Middle frontal gyrus (tissue), 1 donor: ENCODE data around the gene SND1.
A peak's percentile ranks its signal among the peaks of the same experiment; 100 is the strongest.

ENCODE experiments used
- DNase-seq: peaks from one replicate; pipeline ENCODE4 v3.0.0-alpha.2; 2015; ENCODE audit warnings: low spot score; ENCODE audit errors: extremely low spot score

Gene SND1

DNA sequence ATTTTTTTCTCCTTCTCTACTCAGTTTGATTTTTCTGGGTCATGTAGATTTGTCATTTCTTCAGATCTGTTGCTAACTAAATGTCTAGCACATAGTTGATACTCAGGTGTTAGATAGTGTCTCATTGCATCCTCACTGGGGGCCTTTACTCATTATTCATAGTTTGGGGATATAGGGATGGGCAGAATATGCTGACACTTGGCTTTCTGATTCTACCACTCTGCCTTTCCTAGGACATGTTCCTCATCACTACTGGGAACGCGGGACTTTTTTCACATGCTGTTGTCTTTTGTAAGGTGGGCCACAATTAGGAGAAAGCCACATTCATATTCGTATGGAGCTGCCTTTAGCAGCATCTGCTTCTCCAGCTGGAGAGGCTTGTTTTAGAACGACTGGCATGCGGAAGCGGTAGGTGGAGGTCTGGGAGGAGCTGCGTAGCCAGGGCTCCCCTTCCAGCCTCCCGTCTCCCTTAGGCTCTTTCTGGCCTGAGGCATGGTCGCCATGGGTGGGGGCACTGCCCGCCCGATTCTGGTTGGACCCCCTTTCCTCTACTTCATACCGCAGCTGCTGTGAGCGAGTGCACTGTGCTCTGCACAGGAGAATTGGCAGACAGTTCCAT is 78.8 kb downstream of the SND1 start:
- DNase-seq = peak; percentile 20

DNA sequence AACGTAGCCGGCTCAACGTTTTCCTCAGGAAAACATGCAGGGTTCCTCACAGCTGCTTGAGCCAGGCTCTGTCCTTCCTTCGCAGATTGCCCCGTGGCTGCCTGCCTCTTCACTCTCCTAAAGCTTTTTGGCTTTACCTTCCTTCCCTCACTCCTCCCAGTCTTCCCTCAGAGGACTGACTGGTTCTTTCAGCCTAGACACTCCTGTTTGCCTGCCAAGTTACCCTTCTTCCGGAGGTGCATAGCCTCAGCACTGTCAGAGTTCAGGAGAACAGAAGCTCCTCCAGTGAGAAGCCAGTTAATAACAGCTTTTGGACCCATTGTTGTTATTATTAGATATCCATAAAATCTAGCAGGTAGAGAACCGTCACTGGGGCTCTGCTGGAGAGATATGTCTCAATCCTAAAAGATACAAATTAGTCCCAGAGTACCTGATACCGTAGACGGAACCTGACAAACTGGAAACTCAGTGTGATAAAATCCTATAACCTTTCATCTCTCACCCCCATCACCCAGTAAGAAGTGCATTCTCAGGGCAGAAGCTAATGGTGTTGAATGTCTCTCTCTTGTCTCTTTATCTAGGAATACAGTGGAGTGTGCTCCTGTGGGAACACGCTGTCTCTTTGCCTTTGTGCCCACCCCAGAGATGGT is 79.6 kb downstream of the SND1 start:
- DNase-seq = no peak

DNA sequence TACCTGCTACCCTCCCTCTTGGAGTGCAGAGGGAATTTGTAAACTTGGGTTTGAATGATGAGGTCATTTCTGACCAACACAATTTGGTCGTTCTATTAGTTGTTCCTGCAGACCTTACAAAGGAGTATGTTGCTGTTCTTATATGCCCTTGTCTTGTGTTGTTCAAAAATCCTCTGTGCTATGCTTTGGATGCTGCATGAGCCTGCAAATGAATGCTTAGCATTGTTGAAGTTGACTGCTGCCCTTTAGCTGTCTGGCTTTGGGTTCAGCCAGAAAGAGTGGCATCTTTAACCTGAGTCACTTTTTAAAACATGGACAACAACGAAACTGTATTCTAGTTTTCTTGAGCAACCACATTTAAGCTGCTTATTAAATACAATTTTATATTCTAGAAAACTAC is 80.3 kb downstream of the SND1 start:
- no peak for DNase-seq

DNA sequence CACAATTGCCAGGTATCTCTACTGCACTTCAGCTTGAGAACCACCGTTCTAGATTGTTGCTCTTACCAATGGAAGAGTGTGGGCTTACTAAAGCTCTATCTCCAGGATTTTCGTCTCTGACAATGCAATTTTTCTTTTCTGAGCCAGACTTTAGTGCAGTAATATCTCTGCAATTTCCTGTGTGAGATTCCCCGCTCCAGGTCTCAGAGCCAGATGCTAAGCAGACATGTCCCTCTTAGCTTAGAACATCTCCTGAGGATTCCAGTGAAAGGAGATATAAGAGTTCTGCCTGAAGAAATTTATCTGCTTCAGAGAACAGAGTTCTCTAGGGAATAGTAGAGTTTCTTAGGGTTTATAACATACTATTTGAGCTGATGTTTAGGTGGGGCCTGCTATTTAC is 82.0 kb downstream of the SND1 start:
- peak; percentile 20 for DNase-seq

DNA sequence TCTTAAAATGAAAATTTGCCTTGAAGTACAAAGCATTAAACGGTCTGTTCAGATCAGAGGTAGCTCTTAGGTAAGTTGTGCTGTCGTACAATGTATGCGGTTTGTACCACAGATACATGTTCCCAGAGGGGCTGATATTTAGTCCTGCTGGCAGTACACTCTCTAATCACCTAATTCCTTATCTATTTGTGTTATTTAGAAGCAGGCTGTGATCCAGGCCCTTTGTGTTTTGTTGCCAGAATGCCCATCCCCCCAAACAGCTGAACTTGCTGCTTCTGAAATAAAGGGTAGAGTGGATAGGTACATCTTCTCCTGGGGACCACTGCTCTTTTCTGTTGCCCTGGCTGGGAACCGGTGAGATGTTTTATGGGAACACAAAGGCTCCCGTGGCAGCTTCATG is 84.5 kb downstream of the SND1 start:
- no peak for DNase-seq

DNA sequence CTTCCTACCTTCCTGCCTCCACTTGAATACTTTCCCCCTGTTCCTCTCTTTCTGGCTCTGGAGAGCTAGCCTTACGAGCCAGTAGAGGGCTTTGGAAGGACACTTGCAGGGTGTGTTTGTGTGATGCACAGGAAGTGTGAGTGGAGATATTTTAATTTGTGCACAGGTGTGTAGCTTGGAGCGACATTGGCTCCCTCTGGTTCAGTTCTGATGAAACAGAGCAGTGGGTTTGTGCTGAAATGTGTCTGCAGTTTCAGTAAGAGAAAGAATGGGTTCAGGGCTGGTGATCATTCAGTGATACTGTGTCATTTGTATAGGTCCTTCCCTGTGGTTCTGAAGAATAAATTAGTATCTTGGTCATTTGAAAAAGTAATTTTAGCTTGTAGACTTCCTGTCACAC is 86.9 kb downstream of the SND1 start:
- DNase-seq = no peak

DNA sequence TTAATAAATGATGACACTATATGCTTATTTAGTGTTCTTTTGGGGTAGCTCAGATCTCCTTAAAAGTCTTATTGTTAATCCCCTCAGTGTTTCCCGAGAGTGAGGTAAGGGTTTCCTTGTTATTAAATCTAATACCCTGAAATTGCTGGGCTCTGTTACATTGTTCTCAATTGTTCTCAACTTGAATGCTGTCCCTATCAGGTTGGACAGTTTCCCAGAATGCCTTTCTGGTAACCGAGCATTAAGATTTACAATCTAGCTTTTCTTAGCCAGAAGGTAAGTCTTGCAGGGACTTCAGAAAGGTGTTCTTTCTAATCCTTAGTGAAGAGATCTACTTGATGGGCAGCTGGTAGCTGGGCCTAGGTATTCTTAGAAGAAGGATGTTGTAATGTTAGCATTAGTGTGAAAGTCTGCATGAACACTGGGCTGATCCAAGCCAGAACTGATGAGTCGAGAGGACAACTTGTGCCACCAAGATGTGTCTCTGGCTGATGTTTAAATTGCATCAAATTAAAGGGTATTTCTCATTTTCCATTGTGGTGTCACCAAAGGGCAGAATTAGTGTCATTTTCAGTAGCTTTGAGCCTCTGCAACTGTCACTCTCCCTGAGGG is 89.9 kb downstream of the SND1 start:
- no peak for DNase-seq

DNA sequence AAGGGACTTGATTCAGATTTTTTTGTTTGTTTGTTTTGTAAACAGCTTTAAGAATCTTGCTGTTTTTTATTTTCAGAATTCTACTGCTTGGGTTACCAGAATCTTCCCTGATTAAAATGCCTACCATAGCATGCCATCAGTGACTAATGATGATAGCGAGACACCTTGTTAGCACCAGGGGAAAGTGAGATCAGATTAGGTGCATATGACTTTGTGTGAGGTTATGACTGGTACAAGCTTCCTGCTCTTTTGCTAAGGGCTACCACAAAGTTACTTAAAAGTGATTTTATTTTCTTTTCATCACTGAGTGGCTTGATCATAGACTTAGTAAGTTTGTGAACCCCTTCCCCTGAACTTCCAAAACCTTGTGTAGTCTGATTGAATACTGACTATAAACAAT is 93.5 kb downstream of the SND1 start:
- DNase-seq = no peak

DNA sequence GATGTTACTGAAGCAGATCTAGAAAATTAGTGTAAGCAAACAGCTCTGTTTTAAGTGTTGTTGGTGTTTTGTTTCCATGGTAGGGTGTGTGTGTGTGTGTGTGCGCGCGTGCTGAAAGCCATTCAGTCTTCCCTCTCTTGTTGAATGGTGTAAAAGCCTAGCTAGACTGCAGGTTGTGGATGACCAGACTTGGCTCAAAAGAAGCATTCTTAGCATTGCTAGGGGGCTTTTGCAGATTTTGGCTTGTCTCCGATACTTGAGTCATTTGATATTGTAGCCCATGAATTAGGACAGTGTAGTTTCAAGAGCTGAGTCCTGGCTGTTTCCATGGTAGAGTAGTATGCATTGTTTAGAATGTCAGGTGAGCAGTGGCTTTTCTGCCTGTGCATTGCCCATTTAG is 99.1 kb downstream of the SND1 start:
- DNase-seq = no peak

DNA sequence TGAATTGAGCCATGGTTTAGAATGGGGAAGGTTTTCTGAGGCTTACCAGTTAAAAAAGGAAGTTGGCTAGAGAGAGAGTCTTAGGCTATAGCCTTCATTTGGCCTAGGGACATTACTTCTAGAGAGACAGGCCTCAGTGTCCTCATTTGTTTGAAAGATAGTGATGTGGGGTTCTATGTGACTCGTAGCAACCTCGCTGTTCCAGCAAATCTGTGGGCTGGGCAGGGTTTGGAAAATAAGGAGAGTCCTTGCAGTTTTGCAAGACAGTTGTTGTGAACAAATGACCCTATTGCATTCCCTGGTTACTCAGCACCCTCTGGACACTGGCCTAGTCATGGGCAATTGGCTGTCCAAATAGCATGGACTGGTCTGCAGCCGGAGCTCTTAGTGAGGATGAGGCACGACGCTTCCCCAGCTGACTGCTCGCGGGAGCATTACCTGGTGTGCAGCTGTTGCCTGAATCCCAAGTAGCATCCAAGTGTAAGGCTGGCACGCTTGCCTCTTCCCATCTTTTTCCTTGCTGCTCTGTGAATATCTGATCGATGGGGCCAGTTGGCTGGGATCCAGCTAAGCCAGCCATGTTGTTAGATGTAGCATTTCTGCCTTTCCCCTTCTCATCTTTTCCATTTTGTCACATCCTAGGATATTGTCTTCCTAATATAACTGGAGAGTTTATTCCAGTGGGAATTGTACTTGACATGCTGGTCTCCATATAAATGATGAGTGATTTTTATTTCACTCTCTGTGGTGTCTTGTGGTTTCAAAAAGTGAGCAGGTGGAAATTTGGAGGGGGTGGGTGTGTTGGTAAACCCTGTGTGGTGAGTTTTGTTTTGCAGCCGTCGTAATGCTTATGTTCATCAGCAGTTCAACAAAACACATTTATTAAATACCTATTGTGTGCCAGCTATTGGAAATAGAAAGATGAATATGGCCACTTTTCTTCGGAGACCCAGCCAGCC is 99.8 kb downstream of the SND1 start:
- DNase-seq = no peak

DNA sequence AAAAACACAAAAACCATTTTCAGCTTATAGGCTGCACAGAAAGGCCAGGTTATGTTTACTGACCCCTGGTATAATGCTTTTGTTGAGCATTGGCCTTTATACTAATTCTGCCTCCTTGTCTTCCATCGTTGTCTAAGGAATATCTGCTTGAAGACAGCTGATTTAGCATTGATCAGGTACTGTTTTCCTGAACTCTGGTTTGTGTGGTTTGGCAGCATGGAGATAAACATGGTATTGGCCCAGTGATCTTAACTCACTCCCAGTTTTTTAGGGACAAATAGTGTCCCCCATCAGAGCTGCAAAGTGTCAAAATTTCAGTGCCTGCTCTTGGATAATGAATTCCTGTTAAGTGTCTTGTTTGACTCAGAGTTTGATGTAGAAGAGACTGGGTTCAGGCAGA is 100.8 kb downstream of the SND1 start:
- no peak for DNase-seq

DNA sequence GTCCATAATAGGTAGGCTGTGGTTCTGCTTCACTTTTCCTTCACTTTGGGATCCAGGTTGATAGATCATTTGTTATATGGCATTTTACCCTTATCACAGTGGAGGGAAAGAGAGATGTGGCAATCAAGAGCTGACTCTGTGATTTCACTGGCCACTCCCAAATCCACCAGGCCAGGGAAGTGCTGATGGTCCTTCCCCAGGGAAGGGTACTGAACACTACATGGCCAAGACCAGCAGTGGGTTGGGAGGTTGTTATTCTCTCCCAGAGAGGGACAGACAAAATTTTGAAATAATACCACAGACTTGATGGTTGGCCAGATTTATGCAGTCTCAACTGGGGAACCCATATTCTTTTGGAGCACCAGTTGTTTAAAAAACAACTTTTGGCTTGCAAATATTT is 102.5 kb downstream of the SND1 start:
- no peak for DNase-seq

DNA sequence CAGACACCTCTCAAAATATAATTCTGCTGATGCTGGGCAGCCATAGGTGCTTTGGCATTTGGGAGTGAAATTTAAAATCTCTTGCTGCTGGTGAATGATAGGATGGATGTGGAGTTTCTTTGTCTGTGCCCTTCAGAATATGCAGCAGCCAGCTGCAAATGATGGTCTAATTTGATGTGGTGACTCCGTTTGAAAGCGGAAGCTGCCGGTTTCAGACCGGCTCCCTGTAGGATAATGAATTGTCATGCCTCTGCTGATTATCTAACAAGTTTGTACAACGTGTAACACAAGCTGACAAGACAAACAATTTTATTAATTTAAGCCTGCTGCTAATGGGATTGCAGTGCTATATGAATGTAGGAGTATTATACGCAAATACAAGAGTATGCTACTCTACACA is 103.5 kb downstream of the SND1 start:
- no peak for DNase-seq

DNA sequence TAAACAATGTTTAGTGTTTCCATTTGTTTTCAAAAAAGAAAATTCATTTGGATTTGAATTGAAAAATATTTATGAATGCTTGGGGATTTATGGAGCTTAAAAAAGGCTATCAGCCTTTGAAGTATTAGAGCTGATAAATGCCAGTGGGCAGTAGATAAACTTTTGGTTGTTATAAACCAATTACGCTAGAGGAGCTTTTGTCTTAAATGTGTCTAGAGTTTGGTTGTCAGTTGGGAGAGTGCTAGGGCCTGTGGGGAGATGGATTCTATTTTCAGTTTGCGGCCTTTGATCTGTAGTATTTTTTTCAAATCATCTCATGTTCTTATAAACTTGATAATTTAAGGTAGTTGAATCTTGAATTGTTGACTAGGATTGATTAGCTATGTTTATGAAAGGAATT is 104.0 kb downstream of the SND1 start:
- no peak for DNase-seq

DNA sequence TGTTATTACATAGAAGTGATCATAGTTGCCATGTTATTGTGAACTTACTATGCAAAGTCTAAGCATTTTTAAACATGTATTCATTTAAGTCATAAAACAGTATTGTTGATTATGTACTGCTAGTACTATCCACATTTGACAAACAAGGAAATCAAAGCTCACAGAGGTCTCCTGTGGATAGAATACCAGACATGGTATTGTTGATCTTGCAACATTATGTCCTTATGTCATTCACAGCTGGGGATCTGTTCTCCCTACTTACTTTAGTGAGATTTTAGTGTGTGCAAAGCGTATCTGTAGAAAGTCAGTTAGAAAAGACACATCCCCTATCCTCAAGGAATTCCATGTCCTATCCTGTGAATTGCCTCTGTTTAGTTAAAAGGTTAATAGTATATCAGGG is 106.1 kb downstream of the SND1 start:
- no peak for DNase-seq

DNA sequence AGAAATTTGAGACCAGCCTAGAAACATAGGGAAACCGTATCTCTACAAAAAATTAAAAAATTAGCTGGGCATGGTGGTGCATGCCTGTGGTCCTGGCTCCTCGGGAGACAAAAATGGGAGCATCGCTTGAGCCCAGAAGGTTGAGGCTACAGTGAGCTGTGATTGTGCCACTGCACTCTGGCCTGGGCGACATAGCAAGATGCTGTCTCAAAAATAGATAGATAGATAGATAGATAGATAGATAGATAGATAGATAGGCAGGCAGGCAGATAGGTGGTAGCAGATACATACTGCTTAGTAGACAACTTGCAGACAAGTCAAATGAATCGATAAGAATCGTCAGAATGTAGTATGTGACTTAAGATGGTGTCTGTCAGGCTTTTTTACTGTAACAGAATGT is 106.9 kb downstream of the SND1 start:
- DNase-seq = no peak

DNA sequence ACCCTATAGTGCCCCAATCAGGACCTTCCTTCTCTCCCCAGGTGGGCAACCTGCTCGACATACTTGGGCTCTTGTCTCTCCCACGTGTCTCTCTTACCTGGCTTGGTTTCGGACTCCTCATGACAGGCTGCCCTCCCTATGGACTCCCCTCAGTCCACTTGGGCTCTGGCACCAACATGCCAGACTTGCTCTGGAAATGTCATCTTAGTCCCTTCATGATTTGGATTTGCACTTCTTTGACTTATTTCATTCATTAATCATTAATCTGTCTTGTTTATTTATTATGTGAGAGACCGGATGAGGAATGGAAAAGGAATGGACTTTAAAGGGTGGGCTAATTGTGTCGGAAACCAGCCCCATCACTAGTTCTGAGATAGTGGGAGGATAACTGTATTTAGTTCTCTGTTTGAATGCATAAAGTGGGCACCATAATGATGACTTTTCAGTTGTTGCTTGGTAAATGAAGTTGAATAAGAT is 108.0 kb downstream of the SND1 start:
- DNase-seq = no peak

DNA sequence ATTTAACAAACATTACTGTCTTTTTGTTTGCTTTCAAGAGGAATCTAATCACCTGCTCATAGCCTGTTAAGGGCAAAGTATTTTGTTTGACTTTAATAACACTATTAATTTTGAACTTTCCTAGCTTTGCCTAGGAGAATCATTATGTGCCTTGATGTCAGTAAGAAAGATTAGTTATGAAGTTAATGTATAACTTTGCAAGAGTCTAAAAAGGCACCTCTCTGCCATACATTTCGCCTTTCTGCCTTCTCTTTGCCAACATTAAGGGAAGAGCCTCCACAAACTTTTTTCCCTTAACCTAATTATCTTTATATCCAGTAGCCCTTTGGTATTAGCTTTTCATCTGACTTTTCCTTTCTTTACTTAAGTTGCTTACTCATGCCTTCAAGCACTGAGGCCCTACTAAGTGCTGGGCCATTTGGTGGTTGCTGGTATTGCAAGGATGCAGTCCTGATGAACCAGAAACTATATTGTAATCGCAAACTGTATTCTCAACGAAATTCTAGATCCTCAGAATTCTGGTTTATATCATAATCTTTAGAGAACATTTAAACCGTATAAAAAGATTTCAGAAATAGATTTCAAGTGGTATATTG is 108.5 kb downstream of the SND1 start:
- DNase-seq = no peak

DNA sequence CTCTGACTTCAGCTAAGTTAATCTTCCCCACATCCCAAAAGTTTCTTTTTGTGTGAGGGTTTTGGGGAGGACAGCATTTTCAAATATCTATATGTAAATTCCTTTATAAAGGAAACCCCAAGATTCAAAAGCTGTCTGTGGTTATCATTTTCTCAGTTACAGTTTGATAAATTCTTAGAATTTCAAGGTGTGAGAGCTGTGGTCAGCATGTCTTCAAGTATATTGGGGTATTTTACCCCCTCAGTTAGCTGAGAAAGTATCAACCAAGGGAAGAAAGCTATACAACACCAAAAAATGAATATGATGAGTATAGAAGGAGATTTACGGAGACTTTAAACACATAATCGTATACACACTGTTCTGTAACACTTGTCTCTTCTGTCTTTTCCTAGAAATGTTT is 109.2 kb downstream of the SND1 start:
- DNase-seq = no peak

DNA sequence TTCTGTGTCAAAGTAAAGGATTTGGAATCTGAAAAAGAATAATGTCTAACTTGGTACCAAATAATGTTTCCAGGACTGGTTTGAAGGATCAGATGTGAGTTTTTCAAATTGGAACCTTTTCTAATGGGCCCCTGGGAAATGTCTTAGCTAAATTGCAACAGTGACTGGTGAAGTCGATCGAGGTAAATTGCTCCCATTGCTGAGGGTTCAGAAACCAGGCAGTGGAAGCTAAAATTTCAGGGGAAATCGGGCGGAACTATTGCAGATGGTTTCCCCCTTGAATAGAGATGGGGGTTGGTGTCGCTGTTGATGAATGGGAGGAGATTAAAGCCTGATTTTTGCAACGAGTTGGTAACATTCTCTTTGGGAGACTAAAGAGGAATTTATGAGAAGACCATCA is 112.7 kb downstream of the SND1 start:
- DNase-seq = no peak

DNA sequence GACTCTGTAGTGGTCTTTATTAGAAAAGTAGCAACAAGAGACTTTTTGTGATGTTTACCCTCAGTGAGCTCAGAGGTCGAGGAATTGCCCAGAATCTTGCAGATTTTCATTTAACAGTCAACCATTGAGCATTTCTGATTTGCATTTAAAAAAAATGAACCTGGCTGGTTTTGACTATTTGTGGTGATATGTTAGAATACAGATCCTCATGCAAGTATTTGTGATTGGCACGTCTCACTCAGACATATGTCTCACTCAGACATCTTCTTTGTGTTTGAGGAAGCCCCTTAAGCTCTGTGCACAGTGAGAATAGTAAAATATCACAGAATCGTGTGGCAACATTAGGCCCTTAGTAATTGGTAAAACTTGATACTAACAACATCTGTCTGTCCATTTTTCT is 113.2 kb downstream of the SND1 start:
- DNase-seq = no peak
